Activated CD4-positive, alpha-beta memory T cell treated with anti-CD3 and anti-CD28 coated beads, Interleukin-2, amount 10 ng/mL, durations not matched to agents 7 days and 5 days (primary cell): ENCODE results near the gene TOMM20. TPM values are rescaled to one million over a fixed set of nuclear protein-coding genes. Genes with fewer than 3 reads are reported as not detected.
"Not testable (repeated sequence)": the region's sequence is repeated elsewhere in the genome, so short reads cannot be mapped to it uniquely, and the experiment has no call there.

ENCODE experiments used
- CTCF ChIA-PET: fragments of 350-600 bp; sonication (Branson Sonifier 250); formaldehyde crosslinking; loops from one replicate; lab custom pipeline; 2021; ENCODE audit warnings: antibody characterized with exemption, inconsistent platforms; lab: Charles Lee
- POLR2A ChIA-PET: fragments of 350-600 bp; sonication (Branson Sonifier 250); formaldehyde crosslinking; loops from one replicate; lab custom pipeline; 2021; ENCODE audit warnings: antibody characterized with exemption; lab: Charles Lee
- DNase-seq: peaks from one replicate; pipeline ENCODE4 v3.0.0-alpha.2; 2020
- H3K27ac Mint-ChIP-seq: one replicate; pipeline ENCODE4 v1.8.0; 2021; ENCODE audit warnings: mild to moderate bottlenecking, mixed read lengths
- H3K27me3 Mint-ChIP-seq: one replicate; pipeline ENCODE4 v1.8.0; 2021; ENCODE audit warnings: mixed read lengths
- H3K36me3 Mint-ChIP-seq: one replicate; pipeline ENCODE4 v1.8.0; 2021; ENCODE audit warnings: low read depth, mixed read lengths
- H3K4me1 Mint-ChIP-seq: one replicate; pipeline ENCODE4 v1.8.0; 2021; ENCODE audit warnings: mixed read lengths
- H3K4me3 Mint-ChIP-seq: one replicate; pipeline ENCODE4 v1.8.0; 2021; ENCODE audit warnings: mild to moderate bottlenecking, mixed read lengths
- H3K9me3 Mint-ChIP-seq: one replicate; pipeline ENCODE4 v1.8.0; 2021; ENCODE audit warnings: mixed read lengths
- total RNA-seq, 2 experiments: library from RNA; stranded (reverse); gene quantifications; one replicate each; pipeline ENCODE4 v1.2.3, GENCODE V29; 2021

Gene TOMM20
- total RNA-seq, 2 experiments from 2014 or later, result 81.4 to 89.3 TPM

GRCh38 chr1:235074523-235075047 is 54.1 kb downstream of the TOMM20 start:
- Mint-ChIP-seq H3K27ac (peak overlapping the region; percentile 91), H3K27me3 (no peaks in the 10 kb centered on the region), H3K9me3 (no peaks in the 10 kb centered on the region), H3K4me1 (peaks cover 37% of the 10 kb centered on the region), H3K36me3 (no peaks in the 10 kb centered on the region), H3K4me3 (peak overlapping the region; percentile 51)
- ChIA-PET POLR2A (interaction anchor here (0.9 to 5.9 kb wide), 5 partner anchors 26 to 579 kb away, joined by 3 to 41 read pairs (median 9); partner anchors contain the start of gene IRF2BP2), CTCF (interaction anchor here (1.1 to 2.4 kb wide), 2 partner anchors 9 to 15 kb away, joined by 3 to 8 read pairs; no protein-coding TSS in a partner anchor)
- peak; percentile 54 for DNase-seq

GRCh38 chr1:235073968-235074522 is 54.6 kb downstream of the TOMM20 start:
- Mint-ChIP-seq H3K27me3 (no peaks in the 10 kb centered on the region), H3K4me1 (peaks cover 37% of the 10 kb centered on the region), H3K9me3 (no peaks in the 10 kb centered on the region), H3K27ac (peak overlapping the region; percentile 91), H3K36me3 (no peaks in the 10 kb centered on the region), H3K4me3 (no peak overlapping the region)
- CTCF ChIA-PET, result interaction anchor here (1.1 to 2.4 kb wide), 3 partner anchors 10 to 21 kb away, joined by 3 to 8 read pairs (median 4); no protein-coding TSS in a partner anchor
- POLR2A ChIA-PET, result interaction anchor here (0.9 to 5.9 kb wide), 3 partner anchors 9 to 62 kb away, joined by 3 to 41 read pairs (median 4); no protein-coding TSS in a partner anchor
- no peak for DNase-seq

- H3K36me3 Mint-ChIP-seq, result no peaks in the 10 kb centered on the region
- no peaks in the 10 kb centered on the region for H3K9me3 Mint-ChIP-seq
- H3K4me3 Mint-ChIP-seq, result no peak overlapping the region
- H3K27me3 Mint-ChIP-seq, result no peaks in the 10 kb centered on the region
- DNase-seq, result no peak
- ChIA-PET POLR2A (interaction anchor here (0.9 to 5.9 kb wide), 4 partner anchors 8 to 462 kb away, joined by 3 to 41 read pairs (median 4); no protein-coding TSS in a partner anchor), CTCF (interaction anchor here (1.1 to 2.4 kb wide), 3 partner anchors 10 to 21 kb away, joined by 3 to 8 read pairs (median 4); no protein-coding TSS in a partner anchor)
- peaks cover 37% of the 10 kb centered on the region for H3K4me1 Mint-ChIP-seq
- H3K27ac Mint-ChIP-seq, result no peak overlapping the region
Observed at GRCh38 chr1:235073331-235073967, 55.2 kb downstream of the TOMM20 start.

- not testable (repeated sequence) for DNase-seq, H3K9me3 Mint-ChIP-seq, H3K27me3 Mint-ChIP-seq, H3K4me3 Mint-ChIP-seq, H3K27ac Mint-ChIP-seq, H3K36me3 Mint-ChIP-seq
- ChIA-PET CTCF (interaction anchor here (1.5 kb wide), 1 partner anchor 22 kb away, joined by 4 read pairs; no protein-coding TSS in a partner anchor), POLR2A (interaction anchor here (1.0 kb wide), 1 partner anchor 461 kb away, joined by 4 read pairs; no protein-coding TSS in a partner anchor)
- peaks cover 40% of the 10 kb centered on the region for H3K4me1 Mint-ChIP-seq
Observed at GRCh38 chr1:235072577-235072976, 56.1 kb downstream of the TOMM20 start.

GRCh38 chr1:235072096-235072495 is 56.5 kb downstream of the TOMM20 start:
- no peak overlapping the region for H3K27ac Mint-ChIP-seq
- no peak overlapping the region for H3K4me3 Mint-ChIP-seq
- POLR2A ChIA-PET, result no interaction called here
- DNase-seq, result no peak
- peaks cover 43% of the 10 kb centered on the region for H3K4me1 Mint-ChIP-seq
- CTCF ChIA-PET, result interaction anchor here (2.6 kb wide), 1 partner anchor 11 kb away, joined by 8 read pairs; no protein-coding TSS in a partner anchor
- no peaks in the 10 kb centered on the region for H3K36me3 Mint-ChIP-seq
- H3K27me3 Mint-ChIP-seq, result no peaks in the 10 kb centered on the region
- no peaks in the 10 kb centered on the region for H3K9me3 Mint-ChIP-seq

- Mint-ChIP-seq H3K9me3 (no peaks in the 10 kb centered on the region), H3K4me1 (peaks cover 32% of the 10 kb centered on the region), H3K27ac (no peak overlapping the region), H3K36me3 (no peaks in the 10 kb centered on the region), H3K27me3 (no peaks in the 10 kb centered on the region), H3K4me3 (no peak overlapping the region)
- ChIA-PET CTCF (interaction anchor here (2.6 kb wide), 1 partner anchor 13 kb away, joined by 8 read pairs; no protein-coding TSS in a partner anchor), POLR2A (interaction anchor here (0.9 kb wide), 1 partner anchor 59 kb away, joined by 3 read pairs; no protein-coding TSS in a partner anchor)
- no peak for DNase-seq
Observed at GRCh38 chr1:235070819-235071218, 57.8 kb downstream of the TOMM20 start.

GRCh38 chr1:235069577-235070563 is 58.8 kb downstream of the TOMM20 start:
- no peaks in the 10 kb centered on the region for H3K36me3 Mint-ChIP-seq
- peaks cover 25% of the 10 kb centered on the region for H3K4me1 Mint-ChIP-seq
- no peaks in the 10 kb centered on the region for H3K27me3 Mint-ChIP-seq
- ChIA-PET POLR2A (interaction anchor here (0.9 kb wide), 1 partner anchor 58 kb away, joined by 3 read pairs; no protein-coding TSS in a partner anchor), CTCF (interaction anchor here (2.6 kb wide), 1 partner anchor 14 kb away, joined by 8 read pairs; no protein-coding TSS in a partner anchor)
- no peak overlapping the region for H3K27ac Mint-ChIP-seq
- no peak for DNase-seq
- no peak overlapping the region for H3K4me3 Mint-ChIP-seq
- H3K9me3 Mint-ChIP-seq, result no peaks in the 10 kb centered on the region

GRCh38 chr1:235069176-235069575 is 59.5 kb downstream of the TOMM20 start:
- ChIA-PET POLR2A (no interaction called here), CTCF (no interaction called here)
- Mint-ChIP-seq H3K4me1 (peaks cover 20% of the 10 kb centered on the region), H3K36me3 (no peaks in the 10 kb centered on the region), H3K9me3 (no peaks in the 10 kb centered on the region), H3K27ac (no peak overlapping the region), H3K27me3 (no peaks in the 10 kb centered on the region), H3K4me3 (no peak overlapping the region)
- no peak for DNase-seq

- CTCF ChIA-PET, result interaction anchor here (1.5 kb wide), 1 partner anchor 15 kb away, joined by 3 read pairs; no protein-coding TSS in a partner anchor
- Mint-ChIP-seq H3K27me3 (no peaks in the 10 kb centered on the region), H3K4me3 (no peak overlapping the region), H3K36me3 (no peaks in the 10 kb centered on the region), H3K4me1 (peaks cover 24% of the 10 kb centered on the region), H3K9me3 (no peaks in the 10 kb centered on the region), H3K27ac (no peak overlapping the region)
- DNase-seq, result no peak
- POLR2A ChIA-PET, result no interaction called here
Observed at GRCh38 chr1:235068158-235069121, 60.2 kb downstream of the TOMM20 start.

GRCh38 chr1:235067396-235068157 is 61.1 kb downstream of the TOMM20 start:
- no peak overlapping the region for H3K27ac Mint-ChIP-seq
- no peaks in the 10 kb centered on the region for H3K36me3 Mint-ChIP-seq
- no peak for DNase-seq
- H3K9me3 Mint-ChIP-seq, result no peaks in the 10 kb centered on the region
- H3K4me3 Mint-ChIP-seq, result no peak overlapping the region
- POLR2A ChIA-PET, result no interaction called here
- peaks cover 30% of the 10 kb centered on the region for H3K4me1 Mint-ChIP-seq
- CTCF ChIA-PET, result interaction anchor here (1.5 kb wide), 1 partner anchor 16 kb away, joined by 3 read pairs; no protein-coding TSS in a partner anchor
- no peaks in the 10 kb centered on the region for H3K27me3 Mint-ChIP-seq
